OCI-LY7 (cell line): ENCODE data around the gene LIMD2. TPM values are rescaled to one million over a fixed set of nuclear protein-coding genes. Genes with fewer than 3 reads are reported as not detected.

Source experiments
- BruUV-seq: library from RNA; stranded (reverse); fragments of 400-500 nt; replicated peaks from 2 replicates; lab custom pipeline; 2021; lab: Mats Ljungman, UMichigan
- CTCF ChIA-PET: fragments of 300-600 bp; sonication (Branson Sonifier 250); formaldehyde crosslinking; loops from one replicate; lab custom pipeline; 2022; ENCODE audit warnings: antibody characterized with exemption; ENCODE audit not compliant: unreplicated experiment; lab: Charles Lee
- POLR2A ChIA-PET: fragments of 300-600 bp; sonication (Branson Sonifier 250); formaldehyde crosslinking; loops from one replicate; lab custom pipeline; 2022; ENCODE audit warnings: antibody characterized with exemption; lab: Charles Lee
- DNase-seq: peaks from one replicate; pipeline ENCODE4 v3.0.0-alpha.2; 2015; ENCODE audit warnings: low spot score
- H2AFZ ChIP-seq: fragments of 200-600 bp; sonication (generic), shearing (Covaris generic); 2 replicates; pipeline ENCODE4 v1.6.1; 2014; ENCODE audit warnings: mild to moderate bottlenecking, antibody characterized with exemption, low read length, moderate library complexity
- H3K27ac ChIP-seq: fragments of 200-600 bp; sonication (generic); 2 replicates; pipeline ENCODE4 v1.5.1; 2014; ENCODE audit warnings: mixed run types, low read depth, mild to moderate bottlenecking, moderate library complexity, low read length, inconsistent platforms; ENCODE audit not compliant: poor library complexity, severe bottlenecking
- H3K36me3 ChIP-seq: fragments of 200-600 bp; sonication (generic); 2 replicates; pipeline ENCODE4 v1.6.1; 2014; ENCODE audit warnings: mild to moderate bottlenecking, antibody characterized with exemption, low read length, moderate library complexity, mixed read lengths; ENCODE audit not compliant: insufficient read depth
- H3K4me1 ChIP-seq: fragments of 200-600 bp; sonication (generic); 2 replicates; pipeline ENCODE4 v1.5.1; 2014; ENCODE audit warnings: mild to moderate bottlenecking, low read length; ENCODE audit not compliant: insufficient read depth, poor library complexity, severe bottlenecking
- H3K4me2 ChIP-seq: fragments of 200-600 bp; sonication (generic); 2 replicates; pipeline ENCODE4 v1.6.1; 2014; ENCODE audit warnings: mild to moderate bottlenecking, low read length
- H3K4me3 ChIP-seq: fragments of 200-600 bp; sonication (generic); 2 replicates; pipeline ENCODE4 v1.5.1; 2014; ENCODE audit warnings: mild to moderate bottlenecking, low read depth, low read length; ENCODE audit not compliant: poor library complexity, severe bottlenecking
- H3K79me2 ChIP-seq: fragments of 200-600 bp; sonication (generic); 2 replicates; pipeline ENCODE4 v1.6.1; 2016; ENCODE audit warnings: low read depth, mild to moderate bottlenecking, low read length, moderate library complexity, mixed read lengths; ENCODE audit not compliant: insufficient read depth
- H3K9me2 ChIP-seq: fragments of 200-600 bp; sonication (generic); 2 replicates; pipeline ENCODE4 v1.6.1; 2016; ENCODE audit warnings: mild to moderate bottlenecking, low read length, mixed read lengths; ENCODE audit not compliant: insufficient read depth
- H3K9me3 ChIP-seq: fragments of 200-600 bp; sonication (generic); 2 replicates; pipeline ENCODE4 v1.6.1; 2014; ENCODE audit warnings: mild to moderate bottlenecking, mixed run types, low read length, mixed read lengths
- H4K20me1 ChIP-seq: fragments of 200-600 bp; sonication (generic); 2 replicates; pipeline ENCODE4 v1.6.1; 2014; ENCODE audit warnings: mild to moderate bottlenecking, antibody characterized with exemption, low read length, moderate library complexity, mixed read lengths; ENCODE audit not compliant: insufficient read depth
- CTCF ChIP-seq: fragments of 200-600 bp; sonication (generic); conservative IDR thresholded peaks from 2 replicates; pipeline ENCODE4 v1.5.1; 2014; ENCODE audit warnings: mild to moderate bottlenecking, antibody characterized with exemption, low read length, moderate library complexity, mixed read lengths
- EZH2phosphoT487 ChIP-seq: fragments of 200-600 bp; sonication (generic); IDR thresholded peaks from 2 replicates; pipeline ENCODE4 v1.6.1; 2018; ENCODE audit warnings: low read depth, borderline replicate concordance, mild to moderate bottlenecking, mixed run types, antibody characterized with exemption, low read length, moderate library complexity, mixed read lengths
- intact Hi-C: fragments of 100-400 bp; cut with micrococcal nuclease; formaldehyde crosslinking; loops from one replicate; pipeline ENCODE4 v1.10.0; 2022; ENCODE audit not compliant: unreplicated experiment
- total RNA-seq, 2 experiments: library from RNA; depleted of rRNA in 1 of 2; stranded (reverse); fragments of >200 nt in 1 of 2; shearing (Covaris generic) in 1 of 2; gene quantifications; 2 replicates each; pipeline ENCODE4 v1.2.3, GENCODE V29; 2014 to 2022

The LIMD2 gene
- total RNA-seq, 2 experiments from 2014 or later = 286 to 406 TPM

- H3K9me3 ChIP-seq = no peaks in the 10 kb centered on the region
- POLR2A ChIA-PET = no interaction called here
- BruUV-seq = no TSS peak
These were observed 47.8 kb downstream of the LIMD2 start for GRCh38 chr17:63652106-63652505.

GRCh38 chr17:63649813-63650212 lies 50.1 kb downstream of the LIMD2 start:
- no peaks in the 10 kb centered on the region for H3K79me2 ChIP-seq
- no peaks in the 10 kb centered on the region for H3K9me2 ChIP-seq
- POLR2A ChIA-PET = no interaction called here
- no peak for DNase-seq
- H3K27ac ChIP-seq = no peak overlapping the region
- no peaks in the 10 kb centered on the region for H4K20me1 ChIP-seq
- no peak overlapping the region for H3K4me2 ChIP-seq
- H3K36me3 ChIP-seq = peaks cover 29% of the 10 kb centered on the region
- peaks cover 18% of the 10 kb centered on the region for H3K4me1 ChIP-seq
- intact Hi-C loops = no loop called here
- no peak overlapping the region for H2AFZ ChIP-seq
- no peaks in the 10 kb centered on the region for H3K9me3 ChIP-seq
- H3K4me3 ChIP-seq = no peak overlapping the region
- no TSS peak for BruUV-seq
- TF ChIP-seq CTCF = no peak
- no peak for TF ChIP-seq EZH2phosphoT487
- CTCF ChIA-PET = no interaction called here

More at GRCh38 chr17:63652106-63652505, 47.8 kb downstream of the LIMD2 start:
- no peak for DNase-seq
- intact Hi-C loops = no loop called here
- Histone ChIP-seq H4K20me1 (no peaks in the 10 kb centered on the region), H3K27ac (no peak overlapping the region), H3K9me2 (no peaks in the 10 kb centered on the region), H3K79me2 (no peaks in the 10 kb centered on the region), H3K4me2 (no peak overlapping the region), H3K36me3 (peaks cover 24% of the 10 kb centered on the region), H3K4me1 (peaks cover 2% of the 10 kb centered on the region), H3K4me3 (no peak overlapping the region), H2AFZ (no peak overlapping the region)
- TF ChIP-seq EZH2phosphoT487 = no peak
- CTCF ChIA-PET = no interaction called here

- H4K20me1 ChIP-seq = no peaks in the 10 kb centered on the region
- intact Hi-C loops = no loop called here
- H3K4me2 ChIP-seq = no peak overlapping the region
- no peak for TF ChIP-seq CTCF
- no peak for TF ChIP-seq EZH2phosphoT487
- CTCF ChIA-PET = no interaction called here
- no peak overlapping the region for H3K27ac ChIP-seq
- H3K79me2 ChIP-seq = no peaks in the 10 kb centered on the region
- POLR2A ChIA-PET = no interaction called here
- DNase-seq = no peak
- BruUV-seq = no TSS peak
- H3K9me3 ChIP-seq = no peaks in the 10 kb centered on the region
- peaks cover 19% of the 10 kb centered on the region for H3K36me3 ChIP-seq
- H2AFZ ChIP-seq = no peak overlapping the region
- H3K4me3 ChIP-seq = no peak overlapping the region
- no peaks in the 10 kb centered on the region for H3K9me2 ChIP-seq
- H3K4me1 ChIP-seq = peaks cover 18% of the 10 kb centered on the region
These were observed 52.0 kb downstream of the LIMD2 start for GRCh38 chr17:63647936-63648335.
